Measurements from ENCODE around the gene PGPEP1.

PGPEP1 gene

DNA sequence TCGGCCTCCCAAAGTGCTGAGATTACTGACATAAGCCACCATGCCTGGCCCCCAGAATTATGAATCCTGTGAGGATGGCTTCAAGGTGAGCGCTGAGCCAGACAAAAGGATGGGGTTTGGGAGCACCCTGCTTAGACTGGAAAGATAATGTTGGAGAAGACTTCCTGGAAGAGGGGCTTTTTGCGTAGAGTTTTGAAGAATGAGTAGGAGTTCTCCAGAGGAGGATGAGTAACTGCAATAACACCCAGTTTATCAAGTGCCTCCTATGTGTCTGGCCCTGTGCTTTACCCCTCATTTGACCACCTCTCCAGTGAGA lies 44.9 kb downstream of the PGPEP1 start:
- Histone ChIP-seq H3K36me3 (ENCODE audit: insufficient read depth, low read length) (no peaks in the 10 kb centered on the region), H3K27ac (ENCODE audit: low read depth, low read length) (no peak overlapping the region), H3K79me2 (ENCODE audit: control insufficient read depth, insufficient read depth, low read length, unreplicated experiment) (peaks cover 2% of the 10 kb centered on the region), H3K4me1 (ENCODE audit: control insufficient read depth, insufficient read depth, low read length, unreplicated experiment) (peaks cover 2% of the 10 kb centered on the region), H3K27me3 (ENCODE audit: insufficient read depth, low read length) (no peaks in the 10 kb centered on the region), H3K4me3 (ENCODE audit: low read depth, low read length) (no peak overlapping the region), H2AFZ (ENCODE audit: low read length, unreplicated experiment) (no peak overlapping the region)

DNA sequence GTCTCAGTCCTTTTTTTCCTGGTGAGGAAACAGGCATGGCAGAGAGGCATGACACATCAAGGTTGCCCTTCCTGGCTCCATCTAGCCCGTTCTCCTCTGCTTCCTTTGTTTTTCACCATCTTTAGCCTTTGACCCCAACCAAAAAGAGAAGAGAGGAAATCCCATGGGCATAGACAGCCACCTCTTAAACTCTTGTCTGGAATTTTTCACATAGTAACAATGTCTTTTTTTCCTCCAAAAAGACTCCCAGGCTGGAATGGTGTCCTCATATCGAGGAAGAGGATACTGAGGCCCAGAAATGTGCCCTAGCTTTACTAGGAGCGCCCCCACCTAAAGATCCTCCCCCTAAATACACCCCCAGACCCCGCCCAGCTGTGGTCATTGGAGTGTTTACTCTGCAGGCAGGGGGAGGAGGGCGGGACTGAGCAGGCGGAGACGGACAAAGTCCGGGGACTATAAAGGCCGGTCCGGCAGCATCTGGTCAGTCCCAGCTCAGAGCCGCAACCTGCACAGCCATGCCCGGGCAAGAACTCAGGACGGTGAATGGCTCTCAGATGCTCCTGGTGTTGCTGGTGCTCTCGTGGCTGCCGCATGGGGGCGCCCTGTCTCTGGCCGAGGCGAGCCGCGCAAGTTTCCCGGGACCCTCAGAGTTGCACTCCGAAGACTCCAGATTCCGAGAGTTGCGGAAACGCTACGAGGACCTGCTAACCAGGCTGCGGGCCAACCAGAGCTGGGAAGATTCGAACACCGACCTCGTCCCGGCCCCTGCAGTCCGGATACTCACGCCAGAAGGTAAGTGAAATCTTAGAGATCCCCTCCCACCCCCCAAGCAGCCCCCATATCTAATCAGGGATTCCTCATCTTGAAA lies 45.5 kb downstream of the PGPEP1 start, which contains the start of gene GDF15:
GDF15 (plus strand) TSS at position 484 of the 868 bp plus-strand sequence; CDS start at position 516, 32 bp downstream.
- Histone ChIP-seq H3K79me2 (ENCODE audit: control insufficient read depth, insufficient read depth, low read length, unreplicated experiment) (peaks cover 2% of the 10 kb centered on the region), H3K4me3 (ENCODE audit: low read depth, low read length) (peak within 1 kb of the TSS; percentile 72), H3K27me3 (ENCODE audit: insufficient read depth, low read length) (no peaks in the 10 kb centered on the region), H3K4me1 (ENCODE audit: control insufficient read depth, insufficient read depth, low read length, unreplicated experiment) (no peaks in the 10 kb centered on the region), H2AFZ (ENCODE audit: low read length, unreplicated experiment) (peak within 1 kb of the TSS; percentile 11), H3K27ac (ENCODE audit: low read depth, low read length) (no peak within 1 kb of the TSS), H3K36me3 (ENCODE audit: insufficient read depth, low read length) (no peaks in the 10 kb centered on the region)

DNA sequence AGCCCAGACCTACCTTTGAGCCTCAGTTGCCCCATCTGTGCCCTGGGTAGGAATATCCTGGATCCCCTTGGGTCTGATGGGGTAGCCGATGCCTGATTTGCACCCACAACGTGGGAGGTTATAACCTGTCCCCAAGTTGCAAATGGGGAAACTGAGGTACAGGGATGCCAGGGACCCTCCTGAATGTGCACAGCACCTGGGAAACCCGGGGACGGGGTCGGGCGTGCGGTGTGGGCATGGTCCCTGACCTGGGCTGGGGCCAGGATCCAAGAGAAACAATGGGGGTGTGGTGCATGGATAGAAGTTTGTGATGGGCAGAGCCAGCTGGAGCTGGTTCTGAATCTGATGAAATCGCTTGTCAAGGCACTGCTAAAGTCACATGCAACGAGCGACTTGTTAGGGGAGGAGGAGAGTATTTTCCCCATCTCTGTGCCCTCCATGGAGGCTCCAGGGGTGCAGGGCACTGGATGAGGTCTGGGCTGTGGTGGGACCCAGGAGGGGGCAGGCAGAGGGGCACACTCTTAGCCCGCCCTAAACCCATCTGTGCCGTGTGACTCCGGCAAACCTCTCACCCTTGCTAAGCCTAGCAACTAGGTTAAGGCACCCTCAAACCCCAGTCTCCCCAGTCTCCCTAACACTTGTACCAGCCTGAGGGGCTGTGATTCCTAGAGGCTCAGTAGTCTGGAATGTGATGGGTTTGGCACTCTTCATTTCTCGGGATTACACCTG lies 46.3 kb downstream of the PGPEP1 start:
- Histone ChIP-seq H3K4me3 (ENCODE audit: low read depth, low read length) (peak overlapping the region; percentile 72), H3K4me1 (ENCODE audit: control insufficient read depth, insufficient read depth, low read length, unreplicated experiment) (no peaks in the 10 kb centered on the region), H3K27ac (ENCODE audit: low read depth, low read length) (no peak overlapping the region), H3K27me3 (ENCODE audit: insufficient read depth, low read length) (no peaks in the 10 kb centered on the region), H3K79me2 (ENCODE audit: control insufficient read depth, insufficient read depth, low read length, unreplicated experiment) (peaks cover 2% of the 10 kb centered on the region), H2AFZ (ENCODE audit: low read length, unreplicated experiment) (no peak overlapping the region), H3K36me3 (ENCODE audit: insufficient read depth, low read length) (no peaks in the 10 kb centered on the region)

DNA sequence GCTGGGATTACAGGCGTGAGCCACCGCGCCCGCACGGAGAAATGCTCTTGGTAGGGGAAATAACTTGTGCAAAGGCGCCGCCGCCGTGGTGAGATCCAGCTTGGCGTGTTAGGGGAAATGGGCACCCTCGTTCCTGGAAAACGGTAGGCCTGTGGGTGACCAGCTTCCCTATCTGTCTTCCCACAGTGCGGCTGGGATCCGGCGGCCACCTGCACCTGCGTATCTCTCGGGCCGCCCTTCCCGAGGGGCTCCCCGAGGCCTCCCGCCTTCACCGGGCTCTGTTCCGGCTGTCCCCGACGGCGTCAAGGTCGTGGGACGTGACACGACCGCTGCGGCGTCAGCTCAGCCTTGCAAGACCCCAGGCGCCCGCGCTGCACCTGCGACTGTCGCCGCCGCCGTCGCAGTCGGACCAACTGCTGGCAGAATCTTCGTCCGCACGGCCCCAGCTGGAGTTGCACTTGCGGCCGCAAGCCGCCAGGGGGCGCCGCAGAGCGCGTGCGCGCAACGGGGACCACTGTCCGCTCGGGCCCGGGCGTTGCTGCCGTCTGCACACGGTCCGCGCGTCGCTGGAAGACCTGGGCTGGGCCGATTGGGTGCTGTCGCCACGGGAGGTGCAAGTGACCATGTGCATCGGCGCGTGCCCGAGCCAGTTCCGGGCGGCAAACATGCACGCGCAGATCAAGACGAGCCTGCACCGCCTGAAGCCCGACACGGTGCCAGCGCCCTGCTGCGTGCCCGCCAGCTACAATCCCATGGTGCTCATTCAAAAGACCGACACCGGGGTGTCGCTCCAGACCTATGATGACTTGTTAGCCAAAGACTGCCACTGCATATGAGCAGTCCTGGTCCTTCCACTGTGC lies 47.9 kb downstream of the PGPEP1 start:
- Histone ChIP-seq H3K36me3 (ENCODE audit: insufficient read depth, low read length) (no peaks in the 10 kb centered on the region), H2AFZ (ENCODE audit: low read length, unreplicated experiment) (no peak overlapping the region), H3K4me1 (ENCODE audit: control insufficient read depth, insufficient read depth, low read length, unreplicated experiment) (no peaks in the 10 kb centered on the region), H3K79me2 (ENCODE audit: control insufficient read depth, insufficient read depth, low read length, unreplicated experiment) (peaks cover 2% of the 10 kb centered on the region), H3K27ac (ENCODE audit: low read depth, low read length) (no peak overlapping the region), H3K4me3 (ENCODE audit: low read depth, low read length) (peak overlapping the region; percentile 66), H3K27me3 (ENCODE audit: insufficient read depth, low read length) (no peaks in the 10 kb centered on the region)

DNA sequence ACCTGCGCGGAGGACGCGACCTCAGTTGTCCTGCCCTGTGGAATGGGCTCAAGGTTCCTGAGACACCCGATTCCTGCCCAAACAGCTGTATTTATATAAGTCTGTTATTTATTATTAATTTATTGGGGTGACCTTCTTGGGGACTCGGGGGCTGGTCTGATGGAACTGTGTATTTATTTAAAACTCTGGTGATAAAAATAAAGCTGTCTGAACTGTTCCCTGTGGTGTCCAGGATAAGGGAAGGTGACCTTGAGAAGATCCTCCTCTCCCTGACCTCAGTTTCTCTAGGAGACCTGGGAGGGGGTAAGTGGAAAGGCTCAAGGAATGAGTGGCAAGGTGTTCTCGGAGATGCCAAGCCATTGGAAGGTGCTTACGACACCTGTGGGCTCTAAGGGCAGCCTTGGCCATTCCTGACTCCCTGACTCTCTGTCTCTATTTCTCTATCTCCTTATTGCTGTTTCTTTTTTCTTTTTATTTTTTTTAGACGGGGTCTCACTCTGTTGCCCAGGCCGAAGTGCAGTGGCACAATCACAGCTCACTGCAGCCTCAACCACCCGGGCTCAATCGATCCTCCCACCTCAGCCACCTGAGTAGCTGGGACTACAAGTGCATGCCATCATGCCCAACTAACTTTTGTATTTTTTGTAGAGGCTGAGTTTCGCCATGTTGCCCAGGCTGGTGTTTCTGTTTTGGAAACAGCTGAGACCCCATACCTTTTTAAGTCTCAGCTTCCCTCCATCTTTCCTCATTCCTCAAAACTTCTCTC lies 48.7 kb downstream of the PGPEP1 start:
- H3K27ac ChIP-seq (ENCODE audit: low read depth, low read length) = no peak overlapping the region
- H3K27me3 ChIP-seq (ENCODE audit: insufficient read depth, low read length) = no peaks in the 10 kb centered on the region
- peaks cover 2% of the 10 kb centered on the region for H3K79me2 ChIP-seq (ENCODE audit: control insufficient read depth, insufficient read depth, low read length, unreplicated experiment)
- H2AFZ ChIP-seq (ENCODE audit: low read length, unreplicated experiment) = no peak overlapping the region
- H3K36me3 ChIP-seq (ENCODE audit: insufficient read depth, low read length) = no peaks in the 10 kb centered on the region
- H3K4me1 ChIP-seq (ENCODE audit: control insufficient read depth, insufficient read depth, low read length, unreplicated experiment) = no peaks in the 10 kb centered on the region
- no peak overlapping the region; the same call in 1 of the 2 replicates for H3K4me3 ChIP-seq (ENCODE audit: low read depth, low read length)

DNA sequence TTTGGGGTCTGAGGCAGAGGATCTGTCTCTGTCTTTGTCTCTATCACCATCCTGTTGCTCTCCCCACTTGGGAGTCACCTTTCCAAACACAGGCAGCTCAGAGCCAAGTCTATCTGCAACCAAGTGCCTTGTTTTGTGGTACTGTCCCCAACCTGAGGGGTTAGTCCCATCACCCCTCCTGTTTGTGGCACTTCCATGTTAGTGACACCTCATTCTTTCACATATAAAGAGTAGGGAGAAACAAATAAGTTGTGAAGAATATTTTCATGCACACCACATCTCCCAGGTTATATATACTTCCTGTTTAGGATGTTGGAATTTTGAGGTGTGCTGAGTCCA lies 49.3 kb downstream of the PGPEP1 start:
- H3K27me3 ChIP-seq (ENCODE audit: insufficient read depth, low read length) = no peaks in the 10 kb centered on the region
- H3K36me3 ChIP-seq (ENCODE audit: insufficient read depth, low read length) = no peaks in the 10 kb centered on the region
- no peak overlapping the region for H3K4me3 ChIP-seq (ENCODE audit: low read depth, low read length)
- peaks cover 2% of the 10 kb centered on the region for H3K79me2 ChIP-seq (ENCODE audit: control insufficient read depth, insufficient read depth, low read length, unreplicated experiment)
- no peak overlapping the region for H3K27ac ChIP-seq (ENCODE audit: low read depth, low read length)
- H3K4me1 ChIP-seq (ENCODE audit: control insufficient read depth, insufficient read depth, low read length, unreplicated experiment) = no peaks in the 10 kb centered on the region
- no peak overlapping the region for H2AFZ ChIP-seq (ENCODE audit: low read length, unreplicated experiment)

DNA sequence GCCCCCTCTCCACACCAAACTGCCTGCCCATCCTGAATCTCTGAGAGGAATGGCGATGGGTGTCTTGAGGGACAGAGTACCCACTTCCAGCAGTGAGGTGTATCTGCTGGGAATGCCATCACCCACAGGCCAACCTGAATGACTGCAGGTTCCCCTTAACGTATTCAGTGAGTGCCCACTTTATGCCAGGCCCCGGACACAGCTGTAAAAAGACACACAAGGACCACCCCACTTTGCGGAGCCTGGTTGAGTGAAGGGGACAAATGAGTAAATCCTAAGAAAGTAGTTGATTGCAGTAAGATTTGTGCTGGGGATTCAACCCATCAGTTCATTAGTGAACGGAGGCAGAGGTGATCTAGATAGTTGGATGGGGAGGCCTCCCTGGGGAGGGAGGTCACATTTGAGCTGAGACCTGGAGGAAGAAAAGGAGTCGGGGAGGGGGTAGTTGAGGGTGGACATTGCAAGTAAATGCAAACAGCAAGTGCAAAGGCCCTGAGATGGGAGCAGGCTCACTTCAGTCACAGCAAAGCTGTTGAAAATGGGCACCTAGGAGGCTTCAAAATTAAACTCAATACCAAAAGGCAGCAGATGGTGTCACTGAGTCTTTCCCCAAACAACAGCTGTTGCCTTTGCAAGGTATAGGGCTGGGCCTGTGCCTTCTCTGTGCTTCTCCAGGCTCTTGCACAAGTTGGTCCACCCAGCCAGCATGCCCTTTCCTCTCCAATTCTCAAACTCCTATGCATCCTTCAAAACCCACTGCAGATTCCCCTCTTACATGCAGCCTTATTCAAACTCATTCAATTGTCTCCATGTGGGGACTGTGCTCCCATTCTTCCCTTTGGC lies 49.9 kb downstream of the PGPEP1 start:
- Histone ChIP-seq H3K4me3 (ENCODE audit: low read depth, low read length) (no peak overlapping the region), H3K4me1 (ENCODE audit: control insufficient read depth, insufficient read depth, low read length, unreplicated experiment) (no peaks in the 10 kb centered on the region), H3K36me3 (ENCODE audit: insufficient read depth, low read length) (no peaks in the 10 kb centered on the region), H3K27me3 (ENCODE audit: insufficient read depth, low read length) (no peaks in the 10 kb centered on the region), H2AFZ (ENCODE audit: low read length, unreplicated experiment) (no peak overlapping the region), H3K79me2 (ENCODE audit: control insufficient read depth, insufficient read depth, low read length, unreplicated experiment) (peaks cover 2% of the 10 kb centered on the region), H3K27ac (ENCODE audit: low read depth, low read length) (no peak overlapping the region)

DNA sequence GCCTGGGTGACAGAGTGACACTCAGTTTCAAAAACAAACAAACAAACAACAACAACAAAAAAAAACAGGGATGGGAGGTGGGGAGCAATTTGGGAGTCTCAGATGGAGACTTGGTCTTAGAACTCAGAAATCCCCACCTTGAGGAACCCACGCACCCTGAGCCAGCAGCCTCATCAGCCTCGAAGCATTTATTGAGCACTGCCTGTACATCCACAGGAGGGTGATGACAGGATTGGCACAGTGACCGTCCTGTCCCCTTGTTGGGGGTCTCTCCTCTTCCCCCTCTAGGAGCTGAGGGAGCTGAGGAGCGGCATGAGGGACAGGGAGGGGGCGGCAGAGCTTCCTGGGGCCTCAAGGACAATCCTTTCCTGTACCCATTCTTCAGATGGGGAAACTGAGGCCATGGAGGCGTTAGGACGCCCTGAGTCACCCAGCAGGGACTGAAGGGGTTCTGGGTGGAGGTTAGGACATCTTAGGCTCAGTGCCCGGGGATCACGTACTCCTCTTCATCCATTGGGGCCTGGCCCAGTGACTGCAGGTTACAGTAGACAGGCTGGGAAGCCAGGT lies 51.2 kb downstream of the PGPEP1 start:
- Histone ChIP-seq H3K27me3 (ENCODE audit: insufficient read depth, low read length) (no peaks in the 10 kb centered on the region), H3K4me3 (ENCODE audit: low read depth, low read length) (no peak overlapping the region), H3K36me3 (ENCODE audit: insufficient read depth, low read length) (no peaks in the 10 kb centered on the region), H3K27ac (ENCODE audit: low read depth, low read length) (no peak overlapping the region), H2AFZ (ENCODE audit: low read length, unreplicated experiment) (no peak overlapping the region), H3K4me1 (ENCODE audit: control insufficient read depth, insufficient read depth, low read length, unreplicated experiment) (no peaks in the 10 kb centered on the region), H3K79me2 (ENCODE audit: control insufficient read depth, insufficient read depth, low read length, unreplicated experiment) (peaks cover 2% of the 10 kb centered on the region)

DNA sequence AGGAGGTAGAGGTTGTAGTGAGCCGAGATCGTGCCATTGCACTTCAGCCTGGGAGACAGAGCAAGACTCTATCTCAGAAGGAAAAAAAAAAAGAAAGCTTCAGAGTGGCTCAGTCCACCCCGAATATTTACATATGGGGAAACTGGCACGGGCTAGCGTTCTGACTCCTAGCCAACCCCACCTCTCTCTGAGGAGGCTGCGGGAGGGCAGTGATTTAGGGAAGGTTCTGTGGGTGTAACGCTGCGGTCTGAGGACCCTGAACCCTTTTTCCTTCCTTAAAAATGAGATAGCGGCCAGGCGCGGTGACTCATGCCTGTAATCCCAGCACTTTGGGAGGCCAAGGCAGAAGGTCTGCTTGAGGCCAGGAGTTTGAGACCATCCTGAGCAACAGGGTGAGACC lies 52.0 kb downstream of the PGPEP1 start:
- Histone ChIP-seq H2AFZ (ENCODE audit: low read length, unreplicated experiment) (no peak overlapping the region), H3K4me1 (ENCODE audit: control insufficient read depth, insufficient read depth, low read length, unreplicated experiment) (no peaks in the 10 kb centered on the region), H3K27ac (ENCODE audit: low read depth, low read length) (no peak overlapping the region), H3K79me2 (ENCODE audit: control insufficient read depth, insufficient read depth, low read length, unreplicated experiment) (no peaks in the 10 kb centered on the region), H3K36me3 (ENCODE audit: insufficient read depth, low read length) (no peaks in the 10 kb centered on the region), H3K4me3 (ENCODE audit: low read depth, low read length) (no peak overlapping the region), H3K27me3 (ENCODE audit: insufficient read depth, low read length) (no peaks in the 10 kb centered on the region)

Data from ACC112 (cell line).